IPS-15b (cell line): ENCODE measurements around the gene PDE4B.

Experiments
- H3K27me3 ChIP-seq: one replicate; pipeline ENCODE4 v1.6.1; 2013; ENCODE audit warnings: low read length; ENCODE audit not compliant: control insufficient read depth, insufficient read depth
- H3K36me3 ChIP-seq: one replicate; pipeline ENCODE4 v1.6.1; 2013; ENCODE audit warnings: low read length; ENCODE audit not compliant: control insufficient read depth, insufficient read depth
- H3K4me1 ChIP-seq: one replicate; pipeline ENCODE4 v1.6.1; 2013; ENCODE audit warnings: mild to moderate bottlenecking, low read length; ENCODE audit not compliant: control insufficient read depth, insufficient read depth
- H3K4me3 ChIP-seq: one replicate; pipeline ENCODE4 v1.5.1; 2013; ENCODE audit warnings: low read depth, low read length
- H3K9ac ChIP-seq: one replicate; pipeline ENCODE4 v1.6.1; 2013; ENCODE audit warnings: low read depth, mild to moderate bottlenecking, low read length
- H3K9me3 ChIP-seq: one replicate; pipeline ENCODE4 v1.6.1; 2013; ENCODE audit warnings: mild to moderate bottlenecking, low read length; ENCODE audit not compliant: control insufficient read depth, insufficient read depth

The PDE4B gene

GRCh38 chr1:66386712-66387111, 594.0 kb downstream of the PDE4B start:
- Histone ChIP-seq H3K4me1 (no peaks in the 10 kb centered on the region), H3K4me3 (no peak overlapping the region), H3K27me3 (no peaks in the 10 kb centered on the region), H3K9ac (no peak overlapping the region), H3K36me3 (peaks cover 9% of the 10 kb centered on the region), H3K9me3 (peaks cover 21% of the 10 kb centered on the region)

DNA sequence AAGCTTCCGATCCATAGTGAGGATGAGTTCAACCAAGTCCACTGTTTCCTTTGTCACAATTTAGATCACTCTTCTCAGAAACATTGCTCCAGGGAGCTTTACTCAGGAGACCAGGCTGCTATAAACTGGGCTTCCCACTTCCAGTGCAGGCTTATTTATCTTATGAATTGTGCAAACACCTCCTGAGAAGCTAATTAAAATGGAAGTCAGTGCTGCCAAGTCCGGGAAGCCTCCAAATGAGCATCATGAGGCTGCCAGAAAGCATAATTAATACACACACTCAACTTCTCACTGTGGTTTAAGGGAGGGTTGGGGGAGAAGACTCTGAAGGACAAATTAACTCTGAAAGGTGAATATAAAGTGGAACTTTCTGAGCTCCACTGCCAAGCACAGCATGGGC, 596.2 kb downstream of the PDE4B start:
- H3K9me3 ChIP-seq = peaks cover 9% of the 10 kb centered on the region
- H3K4me1 ChIP-seq = no peaks in the 10 kb centered on the region
- H3K27me3 ChIP-seq = no peaks in the 10 kb centered on the region
- no peak overlapping the region for H3K4me3 ChIP-seq
- H3K9ac ChIP-seq = no peak overlapping the region
- H3K36me3 ChIP-seq = peaks cover 3% of the 10 kb centered on the region

- Histone ChIP-seq H3K4me1 (no peaks in the 10 kb centered on the region), H3K9me3 (no peaks in the 10 kb centered on the region), H3K9ac (no peak overlapping the region), H3K36me3 (peaks cover 3% of the 10 kb centered on the region), H3K4me3 (no peak overlapping the region), H3K27me3 (no peaks in the 10 kb centered on the region)
These were observed 601.0 kb downstream of the PDE4B start for GRCh38 chr1:66393586-66394287.

DNA sequence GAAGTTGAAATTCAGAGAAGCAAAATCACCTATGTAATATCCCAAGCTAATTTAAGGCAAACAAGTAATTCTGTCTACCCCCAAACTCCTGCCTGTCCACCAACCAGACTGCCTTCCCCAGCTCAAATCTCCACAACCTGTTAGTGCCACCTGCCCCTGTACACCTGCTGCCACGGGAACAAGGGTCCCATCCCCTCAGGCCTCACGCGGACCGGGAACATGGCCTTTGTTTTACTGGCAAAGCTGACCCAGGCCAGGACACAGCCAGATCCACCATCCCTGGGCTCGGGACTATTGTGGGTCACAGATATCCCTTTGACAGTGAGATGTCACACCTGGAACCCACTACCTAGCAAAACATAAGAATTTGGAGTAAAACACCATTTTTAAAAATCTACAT, 601.9 kb downstream of the PDE4B start:
- Histone ChIP-seq H3K27me3 (no peaks in the 10 kb centered on the region), H3K9ac (no peak overlapping the region), H3K4me1 (no peaks in the 10 kb centered on the region), H3K4me3 (no peak overlapping the region), H3K9me3 (no peaks in the 10 kb centered on the region), H3K36me3 (peaks cover 3% of the 10 kb centered on the region)

- Histone ChIP-seq H3K4me1 (no peaks in the 10 kb centered on the region), H3K9me3 (no peaks in the 10 kb centered on the region), H3K27me3 (no peaks in the 10 kb centered on the region), H3K36me3 (no peaks in the 10 kb centered on the region), H3K4me3 (no peak overlapping the region), H3K9ac (no peak overlapping the region)
These were observed 602.7 kb downstream of the PDE4B start for GRCh38 chr1:66395202-66396061.

DNA sequence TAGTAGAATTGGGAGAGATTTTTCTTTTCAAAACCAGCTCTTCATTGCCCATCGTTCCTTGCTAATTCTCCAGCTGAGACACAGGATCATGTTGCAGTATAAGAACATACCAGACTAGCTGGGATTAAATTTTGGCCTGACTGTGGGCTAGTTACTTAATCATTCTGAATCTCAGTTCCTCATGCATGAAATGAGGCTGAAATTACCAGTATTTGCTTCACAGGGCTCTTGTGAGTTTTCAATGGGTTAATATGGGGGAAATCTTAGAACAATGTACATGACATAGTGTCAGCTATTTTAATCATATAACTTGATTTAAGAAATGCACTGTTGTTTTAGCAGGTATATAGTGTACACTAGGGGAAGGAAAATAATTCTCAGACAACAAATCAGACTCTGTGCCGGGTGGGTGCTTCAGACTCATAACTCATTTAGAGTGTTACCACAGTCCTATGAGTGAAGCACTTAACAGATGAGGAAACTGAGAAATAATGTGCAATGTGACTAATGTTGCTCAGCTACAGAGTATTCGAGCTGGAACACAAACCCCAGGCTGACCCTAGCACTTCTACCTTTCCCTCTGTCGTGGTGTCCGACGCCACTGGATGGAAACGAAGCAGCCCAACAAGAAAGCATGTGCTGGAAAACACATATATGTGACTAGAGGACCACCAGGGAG, 603.7 kb downstream of the PDE4B start:
- Histone ChIP-seq H3K4me3 (no peak overlapping the region), H3K9me3 (no peaks in the 10 kb centered on the region), H3K4me1 (no peaks in the 10 kb centered on the region), H3K9ac (no peak overlapping the region), H3K36me3 (no peaks in the 10 kb centered on the region), H3K27me3 (no peaks in the 10 kb centered on the region)

- H3K4me3 ChIP-seq = no peak overlapping the region
- H3K36me3 ChIP-seq = no peaks in the 10 kb centered on the region
- H3K9ac ChIP-seq = no peak overlapping the region
- no peaks in the 10 kb centered on the region for H3K27me3 ChIP-seq
- H3K9me3 ChIP-seq = no peaks in the 10 kb centered on the region
- H3K4me1 ChIP-seq = no peaks in the 10 kb centered on the region
These were observed 604.5 kb downstream of the PDE4B start for GRCh38 chr1:66397192-66397591.

DNA sequence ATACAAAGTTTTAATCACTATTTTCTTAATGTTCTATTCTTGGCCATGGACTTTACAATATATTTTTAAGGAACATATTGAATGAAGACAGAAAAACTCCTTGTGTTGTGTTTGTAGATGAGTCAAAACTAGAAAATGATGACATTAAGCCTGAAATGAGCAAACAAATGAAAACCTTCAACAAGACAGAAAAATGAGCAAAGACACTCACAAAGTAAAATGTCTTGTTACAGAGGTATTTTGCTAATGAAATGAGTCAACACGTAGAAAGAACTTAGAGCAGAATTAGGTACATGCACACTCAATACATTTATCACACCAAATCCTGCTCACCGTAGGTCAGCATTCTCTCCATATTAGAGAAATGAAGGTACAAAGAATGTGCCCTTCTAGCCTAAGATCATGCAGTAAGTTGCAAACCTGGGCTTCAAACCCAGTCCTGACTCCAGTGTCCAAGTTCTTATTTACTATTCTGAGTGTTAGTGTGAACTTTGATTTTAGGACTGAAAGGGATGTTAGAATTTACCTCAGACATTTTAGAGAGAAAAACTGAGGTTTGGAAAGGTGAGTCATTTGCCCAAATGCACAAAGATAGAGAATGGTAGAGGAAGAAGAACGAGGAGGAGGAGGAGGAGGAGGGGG, 607.3 kb downstream of the PDE4B start:
- no peaks in the 10 kb centered on the region for H3K27me3 ChIP-seq
- no peaks in the 10 kb centered on the region for H3K9me3 ChIP-seq
- no peaks in the 10 kb centered on the region for H3K4me1 ChIP-seq
- no peak overlapping the region for H3K4me3 ChIP-seq
- H3K9ac ChIP-seq = no peak overlapping the region
- H3K36me3 ChIP-seq = no peaks in the 10 kb centered on the region

- Histone ChIP-seq H3K4me3 (no peak overlapping the region), H3K9ac (no peak overlapping the region), H3K27me3 (no peaks in the 10 kb centered on the region), H3K9me3 (no peaks in the 10 kb centered on the region), H3K36me3 (no peaks in the 10 kb centered on the region), H3K4me1 (no peaks in the 10 kb centered on the region)
These were observed 608.0 kb downstream of the PDE4B start for GRCh38 chr1:66400660-66401059.

DNA sequence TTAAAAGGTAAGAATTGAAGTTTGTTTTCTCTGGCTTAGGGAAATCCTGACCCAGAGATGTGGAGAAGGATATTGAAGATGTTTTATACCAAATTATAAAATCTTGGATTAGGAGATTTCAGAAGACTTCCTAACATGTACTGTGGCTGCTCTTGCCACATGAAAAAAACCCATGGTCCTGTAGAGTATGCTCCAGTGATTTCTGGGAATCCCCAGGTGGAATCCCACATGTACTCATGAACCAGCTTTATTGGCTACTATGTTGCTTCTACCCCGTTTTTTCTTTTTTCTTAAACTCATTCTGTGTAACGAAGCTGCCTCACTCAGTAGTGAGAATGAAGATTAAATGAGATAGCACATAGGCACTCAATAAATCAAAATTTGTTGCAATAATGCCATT, 608.5 kb downstream of the PDE4B start:
- Histone ChIP-seq H3K4me1 (no peaks in the 10 kb centered on the region), H3K36me3 (no peaks in the 10 kb centered on the region), H3K9ac (no peak overlapping the region), H3K9me3 (no peaks in the 10 kb centered on the region), H3K27me3 (no peaks in the 10 kb centered on the region), H3K4me3 (no peak overlapping the region)

DNA sequence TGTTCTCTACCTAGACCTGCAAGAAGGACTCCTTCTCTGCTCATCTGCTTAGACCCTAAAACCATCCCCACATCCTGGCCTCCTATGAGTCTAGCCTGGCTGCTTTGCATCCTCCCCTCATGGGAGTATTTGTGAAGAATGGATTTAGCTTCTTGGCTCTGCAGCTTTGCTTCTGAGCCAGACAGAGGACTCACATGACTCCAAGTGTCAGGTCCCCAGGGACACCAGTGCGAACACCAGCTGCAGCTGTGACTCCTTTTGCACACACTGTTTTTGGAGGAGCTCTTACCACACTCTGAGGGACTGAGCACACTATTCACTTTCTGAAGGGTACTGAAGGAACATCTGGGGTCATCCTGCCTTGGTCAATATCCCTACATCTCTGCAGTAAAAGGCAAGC, 609.5 kb downstream of the PDE4B start:
- no peaks in the 10 kb centered on the region for H3K4me1 ChIP-seq
- no peaks in the 10 kb centered on the region for H3K9me3 ChIP-seq
- H3K27me3 ChIP-seq = no peaks in the 10 kb centered on the region
- no peaks in the 10 kb centered on the region for H3K36me3 ChIP-seq
- H3K9ac ChIP-seq = no peak overlapping the region
- no peak overlapping the region for H3K4me3 ChIP-seq
